GM21529 (cell line): ENCODE measurements around the gene TCF20.

ENCODE experiments used
- ATAC-seq: cut with Tn5 transposase; IDR thresholded peaks from one replicate; pipeline ENCODE4 v1.9.1; 2021; ENCODE audit not compliant: unreplicated experiment

TCF20 gene

DNA sequence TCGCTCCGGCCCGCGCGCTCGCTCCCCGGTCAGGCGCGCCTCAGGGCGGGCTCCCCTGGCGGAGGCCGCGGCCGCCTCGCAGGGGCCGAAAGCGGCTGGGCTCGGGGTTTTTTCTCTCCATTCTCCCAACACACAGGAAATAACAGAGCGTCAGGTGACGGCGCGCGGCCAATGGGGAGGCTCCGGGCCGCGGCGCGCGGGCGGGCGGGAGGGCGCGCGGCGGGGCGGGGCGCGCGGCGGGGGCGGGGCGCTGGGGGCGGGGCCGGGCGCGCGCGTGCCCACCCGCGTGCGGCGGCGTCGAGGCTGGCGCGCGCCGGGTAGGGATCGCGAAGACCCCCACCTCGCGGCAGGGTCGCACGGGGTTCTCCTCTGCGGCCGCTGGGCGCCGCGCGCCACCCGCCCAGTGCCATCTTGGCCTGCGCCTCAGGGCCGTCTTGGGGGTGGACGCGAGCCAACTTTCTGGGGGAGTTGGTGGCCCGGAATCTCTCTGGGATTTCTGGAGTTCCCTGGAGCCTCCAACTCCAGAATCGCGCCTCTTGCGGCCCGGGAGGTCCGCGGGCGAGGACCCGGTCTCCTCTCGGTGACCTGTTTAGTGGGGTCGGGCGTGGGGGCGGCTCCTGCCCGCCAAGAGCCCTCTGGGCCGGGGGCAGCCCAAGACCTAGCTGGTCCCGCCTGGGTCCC lies at the start of gene TCF20:
TCF20 (minus strand) TSS at position 144 of the 681 bp plus-strand sequence. CDS start 55,348 bp downstream, outside the sequence.
- ATAC-seq: peak; percentile 59

- no peak for ATAC-seq
These were observed 48.9 kb upstream of the TCF20 start for GRCh38 chr22:42319386-42319785.

GRCh38 chr22:42318967-42319366 lies 48.5 kb upstream of the TCF20 start:
- no peak for ATAC-seq

DNA sequence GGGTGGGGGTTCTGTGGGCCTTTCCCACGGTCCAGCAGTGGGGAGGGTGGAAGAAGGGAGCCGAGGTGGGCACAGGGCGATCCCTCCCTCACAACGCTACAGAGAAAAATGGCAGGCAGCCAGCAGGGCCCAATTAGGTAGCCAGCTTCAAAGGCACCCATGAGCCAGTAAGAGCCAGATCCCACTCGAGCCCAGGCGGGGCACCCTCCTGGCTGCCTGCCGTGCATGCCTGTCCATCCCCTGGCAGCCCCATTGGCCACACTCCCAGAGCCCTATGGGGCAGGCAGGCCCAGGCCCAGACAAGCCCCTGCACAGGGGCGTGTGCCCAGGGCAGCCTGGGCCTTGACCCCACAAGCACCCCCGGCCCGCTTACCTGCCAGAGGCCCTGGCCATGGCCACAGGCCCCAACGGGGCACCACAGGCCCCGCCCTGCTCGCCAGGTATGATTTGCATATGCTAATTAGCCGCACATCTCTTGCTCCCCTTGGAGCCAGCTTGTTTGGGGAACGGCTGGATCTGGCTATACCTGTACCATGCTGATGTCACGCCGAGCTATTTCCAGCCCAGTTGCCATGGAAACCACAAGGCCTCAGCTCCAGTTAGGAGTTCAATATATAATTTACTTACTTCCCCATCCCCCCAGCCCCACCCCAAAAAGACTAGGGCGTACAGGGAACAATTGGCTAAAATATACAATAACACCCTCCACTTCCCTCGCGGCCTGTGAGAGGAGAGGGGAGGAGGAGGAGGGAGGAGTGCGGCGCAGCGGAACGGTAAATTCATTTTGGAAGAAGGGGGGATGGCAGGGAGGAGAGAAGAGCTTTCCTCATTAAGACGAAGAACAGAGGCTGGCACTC lies 47.5 kb upstream of the TCF20 start:
- ATAC-seq: no peak

DNA sequence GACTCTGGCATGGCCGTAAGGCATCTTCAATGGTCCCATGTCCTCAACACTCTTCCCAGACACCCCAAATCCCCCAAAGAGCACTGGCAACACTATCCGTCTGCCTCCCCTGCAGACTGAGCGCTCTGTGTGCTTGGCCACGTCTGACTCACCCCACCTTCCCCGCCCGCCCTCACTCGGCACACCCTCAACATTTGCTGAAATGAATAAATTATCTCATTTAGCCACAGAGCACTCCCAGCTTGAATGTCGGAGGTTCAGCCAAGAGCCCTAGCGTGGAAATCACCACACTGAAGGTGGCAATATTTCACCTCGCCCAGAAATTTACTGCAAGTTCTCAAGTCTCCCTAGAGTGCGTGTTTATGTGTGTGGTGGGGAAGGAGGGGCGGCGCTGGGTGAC lies 46.6 kb upstream of the TCF20 start:
- ATAC-seq: no peak

- no peak for ATAC-seq
These were observed 44.9 kb upstream of the TCF20 start for GRCh38 chr22:42315392-42315756.

DNA sequence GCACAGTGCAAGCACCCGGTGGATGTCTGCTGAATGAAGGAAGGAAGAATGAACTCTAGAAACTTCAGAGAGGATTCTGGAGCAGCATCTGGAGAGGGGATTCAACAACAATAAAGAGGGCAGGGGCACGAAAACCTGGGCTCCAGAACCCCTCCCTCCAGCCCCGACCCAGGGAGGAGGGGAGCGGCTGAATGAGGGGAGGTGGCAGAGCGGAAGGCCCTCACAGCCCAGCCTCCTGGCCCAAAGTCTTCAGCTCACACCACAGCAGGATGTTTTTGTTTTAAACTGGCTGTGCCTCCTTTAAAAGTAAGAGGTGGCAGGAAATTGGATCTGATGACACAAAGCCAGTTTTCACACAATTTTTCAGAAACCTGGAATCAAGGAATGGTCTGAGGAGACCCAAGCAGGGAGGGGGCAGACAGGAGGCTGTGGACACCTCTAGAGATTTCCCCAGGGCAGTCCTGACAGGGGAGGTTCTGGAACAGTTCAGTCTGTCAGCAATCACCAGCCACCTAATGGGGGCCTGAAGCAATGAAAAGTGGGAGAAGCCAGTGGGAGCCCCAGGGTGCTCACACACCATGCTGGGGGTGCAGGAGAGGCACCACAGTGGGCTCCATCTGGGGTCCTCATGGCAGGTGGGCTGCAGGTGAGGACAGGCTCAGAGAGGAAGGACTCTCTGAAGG lies 44.4 kb upstream of the TCF20 start:
- no peak for ATAC-seq

DNA sequence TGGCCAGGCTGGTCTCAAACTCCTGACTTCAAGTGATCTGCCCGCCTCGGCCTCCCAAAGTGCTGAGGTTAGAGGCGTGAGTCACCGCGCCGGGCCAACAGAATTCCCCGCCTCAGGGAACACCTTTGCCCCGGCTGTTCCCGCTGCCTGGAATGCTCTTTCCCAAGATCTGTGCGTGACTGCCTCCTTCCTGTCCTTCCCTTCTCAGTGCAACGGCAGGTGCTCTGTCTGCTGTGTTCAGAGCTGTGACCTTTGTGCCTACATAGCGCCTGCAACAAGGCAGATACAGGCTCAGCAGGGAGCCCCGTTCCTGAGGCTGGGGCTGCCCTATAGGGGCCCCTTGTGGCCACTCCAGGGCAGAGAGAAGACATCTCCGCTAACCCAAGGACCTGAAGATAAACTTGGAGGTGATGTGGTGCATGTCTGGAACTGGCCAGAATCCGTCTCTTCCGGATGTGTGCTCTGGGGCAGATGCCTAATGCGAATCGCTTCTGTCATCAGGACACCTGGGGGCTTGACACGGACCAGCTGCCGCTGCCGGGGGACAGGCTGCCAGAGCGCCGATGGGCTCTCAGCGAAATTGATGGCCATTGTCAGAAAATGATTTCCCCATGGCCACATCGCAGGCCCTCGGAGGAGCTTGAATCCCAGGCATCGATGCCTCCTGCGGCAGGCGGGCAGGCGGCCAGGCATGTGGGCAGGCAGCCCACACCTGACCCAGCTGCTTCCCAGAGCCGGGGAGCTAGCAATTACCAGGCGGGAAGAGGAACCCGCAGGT lies 43.5 kb upstream of the TCF20 start:
- no peak for ATAC-seq

- ATAC-seq: no peak
These were observed 42.8 kb upstream of the TCF20 start for GRCh38 chr22:42313204-42313603.

- no peak for ATAC-seq
These were observed 40.0 kb upstream of the TCF20 start for GRCh38 chr22:42310291-42311015.

- no peak for ATAC-seq
These were observed 39.4 kb upstream of the TCF20 start for GRCh38 chr22:42309865-42310264.

- no peak for ATAC-seq
These were observed 38.5 kb upstream of the TCF20 start for GRCh38 chr22:42308892-42309468.

GRCh38 chr22:42307806-42308563 lies 37.5 kb upstream of the TCF20 start:
- ATAC-seq: no peak

GRCh38 chr22:42306010-42306409 lies 35.6 kb upstream of the TCF20 start:
- no peak for ATAC-seq

- no peak for ATAC-seq
These were observed 33.9 kb upstream of the TCF20 start for GRCh38 chr22:42304324-42304790.

- ATAC-seq: no peak
These were observed 33.2 kb upstream of the TCF20 start for GRCh38 chr22:42303396-42304323.

GRCh38 chr22:42301742-42302102 lies 31.3 kb upstream of the TCF20 start:
- ATAC-seq: no peak

- ATAC-seq: no peak
These were observed 30.8 kb upstream of the TCF20 start for GRCh38 chr22:42301077-42301741.
